HG02970 (cell line): ENCODE results near the gene MAPKAPK2.
"Not testable (repeated sequence)": the region's sequence is repeated elsewhere in the genome, so short reads cannot be mapped to it uniquely, and the experiment has no call there.

Source experiments
- ATAC-seq: cut with Tn5 transposase; IDR thresholded peaks from one replicate; pipeline ENCODE4 v1.9.1; 2021; ENCODE audit warnings: mild to moderate bottlenecking, moderate library complexity, moderate number of reproducible peaks; ENCODE audit not compliant: unreplicated experiment, low FRiP score

MAPKAPK2 gene

GRCh38 chr1:206684478-206685333, at the start of gene MAPKAPK2:
Gene MAPKAPK2 (plus strand): TSS chr1:206684905. CDS start chr1:206685230, 325 bp downstream.
- ATAC-seq, result no peak

GRCh38 chr1:206635080-206635977, 49.4 kb upstream of the MAPKAPK2 start, which contains the start of gene DYRK3:
Gene DYRK3 (plus strand): TSS chr1:206635536. CDS start chr1:206635704, 168 bp downstream.
- peak; percentile 89 for ATAC-seq

- no peak for ATAC-seq
Measured at GRCh38 chr1:206635978-206636345, 48.7 kb upstream of the MAPKAPK2 start.

GRCh38 chr1:206636671-206637070, 48.0 kb upstream of the MAPKAPK2 start:
- no peak for ATAC-seq

- no peak for ATAC-seq
Measured at GRCh38 chr1:206637605-206638004, 47.1 kb upstream of the MAPKAPK2 start.

GRCh38 chr1:206642074-206642473, 42.6 kb upstream of the MAPKAPK2 start:
- not testable (repeated sequence) for ATAC-seq

- ATAC-seq, result no peak
Measured at GRCh38 chr1:206643118-206643698, 41.5 kb upstream of the MAPKAPK2 start.

GRCh38 chr1:206646504-206646903, 38.2 kb upstream of the MAPKAPK2 start:
- ATAC-seq, result no peak

GRCh38 chr1:206647224-206647623, 37.5 kb upstream of the MAPKAPK2 start:
- no peak for ATAC-seq

- ATAC-seq, result no peak
Measured at GRCh38 chr1:206649261-206649921, 35.3 kb upstream of the MAPKAPK2 start.

- no peak for ATAC-seq
Measured at GRCh38 chr1:206651014-206651413, 33.7 kb upstream of the MAPKAPK2 start.

GRCh38 chr1:206651958-206652890, 32.5 kb upstream of the MAPKAPK2 start:
- no peak for ATAC-seq

- ATAC-seq, result no peak
Measured at GRCh38 chr1:206653715-206654459, 30.8 kb upstream of the MAPKAPK2 start.

- no peak for ATAC-seq
Measured at GRCh38 chr1:206654828-206655227, 29.9 kb upstream of the MAPKAPK2 start.

- ATAC-seq, result no peak
Measured at GRCh38 chr1:206655471-206655882, 29.2 kb upstream of the MAPKAPK2 start.

- no peak for ATAC-seq
Measured at GRCh38 chr1:206656936-206657335, 27.8 kb upstream of the MAPKAPK2 start.

- no peak for ATAC-seq
Measured at GRCh38 chr1:206657751-206658150, 27.0 kb upstream of the MAPKAPK2 start.

GRCh38 chr1:206658264-206658980, 26.3 kb upstream of the MAPKAPK2 start:
- ATAC-seq, result no peak
